Trophoblast cell (in vitro differentiated cells and primary cell): ENCODE measurements around the gene EAPP.

ENCODE experiments used
- DNase-seq, 2 donors: peaks; one replicate each; pipeline ENCODE4 v3.0.0-alpha.2; 2016
- H2AFZ ChIP-seq: 2 replicates; pipeline ENCODE4 v1.6.1; 2013; ENCODE audit warnings: low read length, moderate library complexity, mild to moderate bottlenecking; ENCODE audit not compliant: insufficient read depth, poor library complexity
- H2AK5ac ChIP-seq: 2 replicates; pipeline ENCODE4 v1.6.1; 2013; ENCODE audit warnings: mild to moderate bottlenecking, low read length
- H2BK120ac ChIP-seq: 2 replicates; pipeline ENCODE4 v1.6.1; 2013; ENCODE audit warnings: low read length, mild to moderate bottlenecking, moderate library complexity; ENCODE audit not compliant: insufficient read depth, poor library complexity
- H2BK12ac ChIP-seq: 2 replicates; pipeline ENCODE4 v1.6.1; 2013; ENCODE audit warnings: mild to moderate bottlenecking, low read length, moderate library complexity
- H2BK5ac ChIP-seq: 2 replicates; pipeline ENCODE4 v1.6.1; 2013; ENCODE audit warnings: low read length, low read depth, moderate library complexity, mild to moderate bottlenecking; ENCODE audit not compliant: poor library complexity
- H3K14ac ChIP-seq: 2 replicates; pipeline ENCODE4 v1.6.1; 2013; ENCODE audit warnings: mild to moderate bottlenecking, low read length
- H3K18ac ChIP-seq: 2 replicates; pipeline ENCODE4 v1.6.1; 2013; ENCODE audit warnings: mild to moderate bottlenecking, low read length
- H3K23ac ChIP-seq: 2 replicates; pipeline ENCODE4 v1.6.1; 2013; ENCODE audit warnings: low read length
- H3K27ac ChIP-seq: 2 replicates; pipeline ENCODE4 v1.5.1; 2013; ENCODE audit warnings: low read depth, mild to moderate bottlenecking, inconsistent platforms, low read length, moderate library complexity
- H3K27me3 ChIP-seq: 2 replicates; pipeline ENCODE4 v1.6.1; 2013; ENCODE audit warnings: inconsistent platforms, mild to moderate bottlenecking, low read length, moderate library complexity; ENCODE audit not compliant: insufficient read depth
- H3K36me3 ChIP-seq, 2 experiments: 1 replicate in 1 of 2; 2 replicates in 1 of 2; pipeline ENCODE4 v1.6.1; 2013; ENCODE audit warnings: low read length in 2 of 2, mild to moderate bottlenecking in 2 of 2, moderate library complexity in 1 of 2; ENCODE audit not compliant: insufficient read depth in 2 of 2, control insufficient read depth in 1 of 2
- H3K4ac ChIP-seq: 2 replicates; pipeline ENCODE4 v1.6.1; 2013; ENCODE audit warnings: low read depth, mild to moderate bottlenecking, low read length, moderate library complexity
- H3K4me1 ChIP-seq, 2 experiments: 1 replicate in 1 of 2; 2 replicates in 1 of 2; pipeline ENCODE4 v1.6.1; 2013; ENCODE audit warnings: low read length in 2 of 2, mild to moderate bottlenecking in 2 of 2, moderate library complexity in 1 of 2; ENCODE audit not compliant: insufficient read depth in 2 of 2, control insufficient read depth in 1 of 2
- H3K4me2 ChIP-seq: 2 replicates; pipeline ENCODE4 v1.6.1; 2013; ENCODE audit warnings: inconsistent platforms, mild to moderate bottlenecking, low read length, moderate library complexity
- H3K4me3 ChIP-seq: 2 replicates; pipeline ENCODE4 v1.5.1; 2013; ENCODE audit warnings: mild to moderate bottlenecking, low read depth, low read length, inconsistent platforms
- H3K79me1 ChIP-seq: one replicate; pipeline ENCODE4 v1.6.1; 2013; ENCODE audit warnings: low read length
- H3K79me2 ChIP-seq: 2 replicates; pipeline ENCODE4 v1.6.1; 2013; ENCODE audit warnings: low read length, mild to moderate bottlenecking; ENCODE audit not compliant: control insufficient read depth, insufficient read depth, poor library complexity
- H3K9ac ChIP-seq: 2 replicates; pipeline ENCODE4 v1.6.1; 2013; ENCODE audit warnings: mild to moderate bottlenecking, low read length
- H3K9me3 ChIP-seq: 2 replicates; pipeline ENCODE4 v1.6.1; 2013; ENCODE audit warnings: low read depth, mild to moderate bottlenecking, control low read depth, inconsistent platforms, low read length; ENCODE audit not compliant: insufficient read depth
- H4K12ac ChIP-seq: 2 replicates; pipeline ENCODE4 v1.6.1; 2013; ENCODE audit warnings: low read depth, mild to moderate bottlenecking, low read length, moderate library complexity
- H4K8ac ChIP-seq: 2 replicates; pipeline ENCODE4 v1.6.1; 2013; ENCODE audit warnings: low read depth, mild to moderate bottlenecking, low read length, moderate library complexity
- H4K91ac ChIP-seq: one replicate; pipeline ENCODE4 v1.6.1; 2013; ENCODE audit warnings: low read depth, mild to moderate bottlenecking, low read length, moderate library complexity
- WGBS: extraction: QIAGEN DNeasy Blood & Tissue Kit; methylation state at CpG from one replicate; pipeline ENCODE4 v1.1.7; 2013; ENCODE audit warnings: missing lambda C conversion rate; ENCODE audit not compliant: insufficient read length, insufficient coverage; ENCODE audit errors: extremely low coverage; 5-methylcytosine and 5-hydroxymethylcytosine counted together

The EAPP gene

GRCh38 chr14:34474187-34474679, 65.3 kb downstream of the EAPP start:
- Histone ChIP-seq H4K12ac (no peak overlapping the region), H2BK5ac (no peak overlapping the region), H2AK5ac (no peak overlapping the region), H2BK12ac (no peak overlapping the region), H3K14ac (no peak overlapping the region), H3K23ac (no peak overlapping the region), H3K36me3 (no peaks in the 10 kb centered on the region), H2AFZ (no peak overlapping the region), H3K27me3 (no peaks in the 10 kb centered on the region), H4K91ac (no peak overlapping the region), H3K4ac (no peak overlapping the region), H3K4me2 (no peak overlapping the region), H2BK120ac (no peak overlapping the region), H3K9ac (no peak overlapping the region), H3K9me3 (no peaks in the 10 kb centered on the region), H3K4me1 (no peaks in the 10 kb centered on the region), H3K4me3 (no peak overlapping the region), H3K79me2 (no peaks in the 10 kb centered on the region), H3K79me1 (no peaks in the 10 kb centered on the region), H3K27ac (no peak overlapping the region), H3K18ac (no peak overlapping the region), H4K8ac (no peak overlapping the region)
- DNase-seq = no peak
- WGBS = no CpG with 5 or more reads among the region's 2 CpGs

GRCh38 chr14:34472706-34473279, 66.7 kb downstream of the EAPP start:
- Histone ChIP-seq H2AFZ (no peak overlapping the region), H3K79me1 (no peaks in the 10 kb centered on the region)

GRCh38 chr14:34470319-34470718, 69.2 kb downstream of the EAPP start:
- no peak overlapping the region for H3K23ac ChIP-seq
- no peak overlapping the region for H2BK5ac ChIP-seq
- no peak overlapping the region for H4K12ac ChIP-seq
- no peaks in the 10 kb centered on the region for H3K79me1 ChIP-seq
- no peak overlapping the region for H4K91ac ChIP-seq
- H3K27me3 ChIP-seq = no peaks in the 10 kb centered on the region
- H2AK5ac ChIP-seq = no peak overlapping the region
- H2AFZ ChIP-seq = no peak overlapping the region
- H4K8ac ChIP-seq = no peak overlapping the region
- H3K4me3 ChIP-seq = no peak overlapping the region
- H3K27ac ChIP-seq = no peak overlapping the region
- H3K18ac ChIP-seq = no peak overlapping the region
- DNase-seq = no peak
- no peaks in the 10 kb centered on the region for H3K4me1 ChIP-seq
- no peak overlapping the region for H2BK12ac ChIP-seq
- no peak overlapping the region for H3K4me2 ChIP-seq
- H2BK120ac ChIP-seq = no peak overlapping the region
- no peaks in the 10 kb centered on the region for H3K36me3 ChIP-seq
- H3K9me3 ChIP-seq = no peaks in the 10 kb centered on the region
- H3K4ac ChIP-seq = no peak overlapping the region
- no peaks in the 10 kb centered on the region for H3K79me2 ChIP-seq
- no peak overlapping the region for H3K14ac ChIP-seq
- no peak overlapping the region for H3K9ac ChIP-seq

More at GRCh38 chr14:34472706-34473279, 66.7 kb downstream of the EAPP start:
- Histone ChIP-seq H4K91ac (no peak overlapping the region), H2BK12ac (no peak overlapping the region), H3K27ac (no peak overlapping the region), H3K4ac (no peak overlapping the region), H3K4me3 (no peak overlapping the region), H3K9ac (no peak overlapping the region), H3K18ac (no peak overlapping the region), H3K14ac (no peak overlapping the region), H2AK5ac (no peak overlapping the region), H2BK5ac (no peak overlapping the region), H2BK120ac (no peak overlapping the region), H3K36me3 (no peaks in the 10 kb centered on the region), H3K23ac (no peak overlapping the region), H3K4me1 (no peaks in the 10 kb centered on the region), H3K9me3 (no peaks in the 10 kb centered on the region), H3K79me2 (no peaks in the 10 kb centered on the region), H3K4me2 (no peak overlapping the region), H3K27me3 (no peaks in the 10 kb centered on the region), H4K8ac (no peak overlapping the region), H4K12ac (no peak overlapping the region)
- no CpG with 5 or more reads among the region's 6 CpGs for WGBS
- DNase-seq = no peak

GRCh38 chr14:34466691-34467090, 72.8 kb downstream of the EAPP start:
- no peak overlapping the region for H3K14ac ChIP-seq
- no peak overlapping the region for H3K9ac ChIP-seq
- H3K27me3 ChIP-seq = no peaks in the 10 kb centered on the region
- peaks cover 0 to 5% of the 10 kb centered on the region in 2 experiments for H3K4me1 ChIP-seq
- no peak overlapping the region for H3K23ac ChIP-seq
- H3K27ac ChIP-seq = no peak overlapping the region
- H4K8ac ChIP-seq = no peak overlapping the region
- H2BK120ac ChIP-seq = no peak overlapping the region
- no peak overlapping the region for H2BK5ac ChIP-seq
- peaks cover 7% of the 10 kb centered on the region for H3K79me1 ChIP-seq
- no peak overlapping the region for H4K12ac ChIP-seq
- H3K4ac ChIP-seq = no peak overlapping the region
- H2AK5ac ChIP-seq = no peak overlapping the region
- H3K4me2 ChIP-seq = no peak overlapping the region
- DNase-seq = no peak
- H2BK12ac ChIP-seq = no peak overlapping the region
- H2AFZ ChIP-seq = no peak overlapping the region
- no peak overlapping the region for H4K91ac ChIP-seq
- peaks cover 3% of the 10 kb centered on the region for H3K79me2 ChIP-seq
- H3K18ac ChIP-seq = no peak overlapping the region
- H3K4me3 ChIP-seq = no peak overlapping the region
- no peaks in the 10 kb centered on the region for H3K36me3 ChIP-seq
- no CpG with 5 or more reads among the region's 2 CpGs for WGBS
- no peaks in the 10 kb centered on the region for H3K9me3 ChIP-seq
